ENCODE results near the gene BNC2.

The BNC2 gene

GRCh38 chr9:16784002-16784401 lies 86.5 kb downstream of the BNC2 start:
- no peak for DNase-seq (ENCODE audit: low read depth, low spot score)
- TF ChIP-seq CTCF (IDR thresholded peaks at IDR 0.05; ENCODE audit: insufficient read depth, low read length, missing control alignments) = no peak
- CTCF ChIA-PET = no interaction called here
- POLR2A ChIA-PET = no interaction called here
- no peak overlapping the region for H3K4me3 ChIP-seq (ENCODE audit: low read depth, low read length)

- TF ChIP-seq CTCF (IDR thresholded peaks at IDR 0.05; ENCODE audit: insufficient read depth, low read length, missing control alignments) = no peak
- POLR2A ChIA-PET = no interaction called here
- no peak overlapping the region for H3K4me3 ChIP-seq (ENCODE audit: low read depth, low read length)
- CTCF ChIA-PET = no interaction called here
- no peak for DNase-seq (ENCODE audit: low read depth, low spot score)
Measured at GRCh38 chr9:16782490-16782889, 88.0 kb downstream of the BNC2 start.

- no peak for DNase-seq (ENCODE audit: low read depth, low spot score)
- ChIA-PET POLR2A (no interaction called here), CTCF (no interaction called here)
- TF ChIP-seq CTCF (IDR thresholded peaks at IDR 0.05; ENCODE audit: insufficient read depth, low read length, missing control alignments) = no peak
- no peak overlapping the region for H3K4me3 ChIP-seq (ENCODE audit: low read depth, low read length)
Measured at GRCh38 chr9:16775330-16775729, 95.1 kb downstream of the BNC2 start.

GRCh38 chr9:16773617-16774016 lies 96.9 kb downstream of the BNC2 start:
- ChIA-PET POLR2A (no interaction called here), CTCF (no interaction called here)
- H3K4me3 ChIP-seq (ENCODE audit: low read depth, low read length) = no peak overlapping the region
- no peak for TF ChIP-seq CTCF (IDR thresholded peaks at IDR 0.05; ENCODE audit: insufficient read depth, low read length, missing control alignments)
- no peak for DNase-seq (ENCODE audit: low read depth, low spot score)

GRCh38 chr9:16773116-16773515 lies 97.4 kb downstream of the BNC2 start:
- no peak for TF ChIP-seq CTCF (IDR thresholded peaks at IDR 0.05; ENCODE audit: insufficient read depth, low read length, missing control alignments)
- ChIA-PET CTCF (no interaction called here), POLR2A (no interaction called here)
- no peak overlapping the region for H3K4me3 ChIP-seq (ENCODE audit: low read depth, low read length)
- no peak for DNase-seq (ENCODE audit: low read depth, low spot score)

GRCh38 chr9:16771356-16771755 lies 99.1 kb downstream of the BNC2 start:
- no peak for TF ChIP-seq CTCF (IDR thresholded peaks at IDR 0.05; ENCODE audit: insufficient read depth, low read length, missing control alignments)
- H3K4me3 ChIP-seq (ENCODE audit: low read depth, low read length) = no peak overlapping the region
- ChIA-PET CTCF (interaction anchor here (0.6 to 1.0 kb wide), 2 partner anchors 16 to 95 kb away, joined by 3 read pairs; no protein-coding TSS in a partner anchor), POLR2A (no interaction called here)
- DNase-seq (ENCODE audit: low read depth, low spot score) = no peak

Data from AG04449 (cell line).